B cell (primary cell): ENCODE results near the gene CAPN12. TPM values are rescaled to one million over a fixed set of nuclear protein-coding genes. Genes with fewer than 3 reads are reported as not detected.

ENCODE experiments used
- ATAC-seq: fragments of 200-7000 bp; cut with Tn5 transposase; one replicate; pipeline ENCODE4 v1.10.0; 2021; ENCODE audit warnings: low read depth, mild to moderate bottlenecking, moderate number of reproducible peaks, moderate library complexity
- CTCF ChIA-PET: fragments of 350-600 bp; sonication (Branson Sonifier 250); formaldehyde crosslinking; loops from one replicate; lab custom pipeline; 2021; ENCODE audit warnings: antibody characterized with exemption, inconsistent platforms; lab: Charles Lee
- POLR2A ChIA-PET: fragments of 350-600 bp; sonication (Branson Sonifier 250); formaldehyde crosslinking; loops from one replicate; lab custom pipeline; 2021; ENCODE audit warnings: antibody characterized with exemption; lab: Charles Lee
- DNase-seq: peaks from one replicate; pipeline ENCODE4 v3.0.0; 2013
- H2AFZ ChIP-seq: 2 replicates; pipeline ENCODE4 v1.6.1; 2012; ENCODE audit warnings: mild to moderate bottlenecking, low read depth, low read length; ENCODE audit not compliant: insufficient read depth, poor library complexity, severe bottlenecking
- H3K27ac ChIP-seq, 2 donors: 1 replicate in 1 of 2; 2 replicates in 1 of 2; pipeline ENCODE4 v1.5.1; 2012 to 2013; ENCODE audit warnings: low read length in 2 of 2, mild to moderate bottlenecking in 2 of 2, moderate library complexity in 1 of 2
- H3K27me3 ChIP-seq, 4 experiments: fragments of 200-600 bp in 1 of 4; sonication (generic) in 1 of 4; replicated peaks in 1 of 4; 1 replicate in 2 of 4; 2 replicates in 2 of 4; pipeline versions ENCODE4 v1.6.1 to v1.7.0; 2013 to 2016; ENCODE audit warnings: low read length in 3 of 4, mild to moderate bottlenecking in 2 of 4, mixed read lengths in 1 of 4, moderate library complexity in 1 of 4; ENCODE audit not compliant: insufficient read depth in 4 of 4, control insufficient read depth in 3 of 4; ENCODE audit errors: control extremely low read depth in 1 of 4
- H3K36me3 ChIP-seq, 2 experiments: replicated peaks in 1 of 2; 1 replicate in 1 of 2; 2 replicates in 1 of 2; pipeline versions ENCODE4 v1.6.1 to v1.7.1; 2013; ENCODE audit warnings: low read length in 1 of 2; ENCODE audit not compliant: insufficient read depth in 2 of 2, control insufficient read depth in 1 of 2; ENCODE audit errors: control extremely low read depth in 1 of 2, extremely low read depth in 1 of 2
- H3K4me1 ChIP-seq, 2 donors: fragments of 200-600 bp in 1 of 2; sonication (generic) in 1 of 2; 1 replicate in 1 of 2; 2 replicates in 1 of 2; pipeline versions ENCODE4 v1.5.1 to v1.6.1; 2013 to 2017; ENCODE audit warnings: low read length in 2 of 2; ENCODE audit not compliant: control insufficient read depth in 2 of 2, insufficient read depth in 2 of 2
- H3K4me2 ChIP-seq: replicated peaks from 2 replicates; pipeline ENCODE3; 2012; ENCODE audit warnings: mild to moderate bottlenecking, low read depth, low read length; ENCODE audit not compliant: poor library complexity, severe bottlenecking
- H3K4me3 ChIP-seq, 5 experiments: fragments of 200-600 bp in 1 of 5; sonication (generic) in 1 of 5; 1 replicate in 3 of 5; 2 replicates in 2 of 5; pipeline versions ENCODE4 v1.5.1 to v1.7.0; 2011 to 2016; ENCODE audit warnings: low read length in 4 of 5, mild to moderate bottlenecking in 4 of 5, low read depth in 2 of 5, control low read depth in 1 of 5, moderate library complexity in 1 of 5; ENCODE audit not compliant: insufficient read depth in 1 of 5; ENCODE audit errors: control extremely low read depth in 1 of 5, extremely low read depth in 1 of 5
- H3K79me2 ChIP-seq: fragments of 200-600 bp; sonication (generic); one replicate; pipeline ENCODE4 v1.6.0; 2016; ENCODE audit warnings: low read length; ENCODE audit not compliant: control insufficient read depth, insufficient read depth
- H3K9ac ChIP-seq: fragments of 200-600 bp; sonication (generic); 2 replicates; pipeline ENCODE4 v1.6.1; 2017; ENCODE audit warnings: mild to moderate bottlenecking, low read length, moderate library complexity
- H3K9me3 ChIP-seq, 3 donors: one replicate each; pipeline versions ENCODE4 v1.6.1 to v1.7.1; 2013; ENCODE audit warnings: low read length in 2 of 3; ENCODE audit not compliant: control insufficient read depth in 2 of 3, insufficient read depth in 1 of 3; ENCODE audit errors: control extremely low read depth in 1 of 3
- H4K20me1 ChIP-seq: 2 replicates; pipeline ENCODE4 v1.6.0; 2012; ENCODE audit warnings: mild to moderate bottlenecking, low read length; ENCODE audit not compliant: insufficient read depth, control insufficient read depth, poor library complexity, severe bottlenecking
- H3K27ac Mint-ChIP-seq: one replicate; pipeline ENCODE4 v1.8.0; 2021; ENCODE audit warnings: mixed read lengths
- H3K27me3 Mint-ChIP-seq: one replicate; pipeline ENCODE4 v1.8.0; 2021; ENCODE audit warnings: mixed read lengths
- H3K4me1 Mint-ChIP-seq: one replicate; pipeline ENCODE4 v1.8.0; 2021; ENCODE audit warnings: mixed read lengths
- H3K4me3 Mint-ChIP-seq: one replicate; pipeline ENCODE4 v1.8.0; 2021; ENCODE audit warnings: mixed read lengths
- H3K9me3 Mint-ChIP-seq: one replicate; pipeline ENCODE4 v1.8.0; 2022; ENCODE audit warnings: mixed read lengths; ENCODE audit not compliant: insufficient read depth
- EZH2 ChIP-seq: IDR thresholded peaks from 2 replicates; pipeline ENCODE4 v1.6.1; 2012; ENCODE audit warnings: borderline replicate concordance, low read depth, mild to moderate bottlenecking, moderate library complexity, low read length; ENCODE audit not compliant: insufficient read depth, poor library complexity, severe bottlenecking
- WGBS: methylation state at CpG from one replicate; pipeline ENCODE4 v1.1.5; 2013; ENCODE audit warnings: missing lambda C conversion rate; ENCODE audit not compliant: insufficient coverage; 5-methylcytosine and 5-hydroxymethylcytosine counted together
- intact Hi-C: fragments of 100-400 bp; cut with micrococcal nuclease; formaldehyde crosslinking; loops from one replicate; pipeline ENCODE4 v1.10.0; 2022
- polyA plus RNA-seq: library from polyadenylated mRNA; depleted of rRNA; stranded (reverse); fragments of >200 nt; gene quantifications from 2 replicates; pipeline ENCODE4 v1.2.3, GENCODE V29; 2012
- total RNA-seq, 2 donors: library from RNA; stranded (reverse); fragments of 120-200 nt in 1 of 2; gene quantifications; 1 replicate in 1 of 2; 2 replicates in 1 of 2; pipeline versions ENCODE4 v1.2.3 to v1.2.4, GENCODE V29; 2013 to 2022
- TF ChIP-seq, protein P1 (sequence below): fragments of 200-600 bp; IDR thresholded peaks from one replicate; pipeline ENCODE4 v1.8.0; 2022; ENCODE audit warnings: antibody characterized with exemption, mild to moderate bottlenecking

The CAPN12 gene
- total and polyA plus RNA-seq, 2 donors (not counting 1 experiment from before 2014, with no cell fraction given) = 28.6 to 104 TPM

DNA sequence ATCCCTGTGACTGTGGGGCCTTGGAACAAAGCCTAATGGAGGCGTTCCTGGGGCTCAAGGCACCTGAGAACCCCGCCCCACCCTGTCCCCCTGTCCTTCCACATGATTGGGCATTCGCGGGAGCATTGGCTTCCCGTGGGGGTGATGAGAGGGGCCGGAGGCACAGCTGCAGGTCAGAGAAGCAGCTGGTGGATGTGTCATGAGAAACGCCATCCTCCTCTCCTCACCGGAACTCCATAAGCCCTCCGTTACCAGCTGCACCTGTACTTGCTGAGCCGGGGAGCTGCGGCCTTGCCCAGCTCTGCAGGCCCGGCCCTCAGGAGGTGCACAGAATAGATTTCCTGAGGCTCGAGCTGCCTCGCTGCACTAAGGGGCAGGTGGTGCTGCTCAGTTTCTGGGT is 42.0 kb downstream of the CAPN12 start:
- no peak for ATAC-seq
- H3K27me3 ChIP-seq = no peaks in the 10 kb centered on the region
- H3K4me3 ChIP-seq = no peak overlapping the region
- H4K20me1 ChIP-seq = peaks cover 44% of the 10 kb centered on the region
- no peak for DNase-seq
- peaks cover 8% of the 10 kb centered on the region for H3K4me1 Mint-ChIP-seq
- peaks cover 0 to 59% of the 10 kb centered on the region in 2 experiments for H3K36me3 ChIP-seq
- no peak overlapping the region for H3K9ac ChIP-seq
- CTCF ChIA-PET = no interaction called here
- H3K27ac Mint-ChIP-seq = no peak overlapping the region
- H3K9me3 ChIP-seq = no peaks in the 10 kb centered on the region
- no peak overlapping the region for H3K4me2 ChIP-seq
- intact Hi-C loops = no loop called here
- TF ChIP-seq EZH2 = no peak
- TF ChIP-seq, protein P1, sequence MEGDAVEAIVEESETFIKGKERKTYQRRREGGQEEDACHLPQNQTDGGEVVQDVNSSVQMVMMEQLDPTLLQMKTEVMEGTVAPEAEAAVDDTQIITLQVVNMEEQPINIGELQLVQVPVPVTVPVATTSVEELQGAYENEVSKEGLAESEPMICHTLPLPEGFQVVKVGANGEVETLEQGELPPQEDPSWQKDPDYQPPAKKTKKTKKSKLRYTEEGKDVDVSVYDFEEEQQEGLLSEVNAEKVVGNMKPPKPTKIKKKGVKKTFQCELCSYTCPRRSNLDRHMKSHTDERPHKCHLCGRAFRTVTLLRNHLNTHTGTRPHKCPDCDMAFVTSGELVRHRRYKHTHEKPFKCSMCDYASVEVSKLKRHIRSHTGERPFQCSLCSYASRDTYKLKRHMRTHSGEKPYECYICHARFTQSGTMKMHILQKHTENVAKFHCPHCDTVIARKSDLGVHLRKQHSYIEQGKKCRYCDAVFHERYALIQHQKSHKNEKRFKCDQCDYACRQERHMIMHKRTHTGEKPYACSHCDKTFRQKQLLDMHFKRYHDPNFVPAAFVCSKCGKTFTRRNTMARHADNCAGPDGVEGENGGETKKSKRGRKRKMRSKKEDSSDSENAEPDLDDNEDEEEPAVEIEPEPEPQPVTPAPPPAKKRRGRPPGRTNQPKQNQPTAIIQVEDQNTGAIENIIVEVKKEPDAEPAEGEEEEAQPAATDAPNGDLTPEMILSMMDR = no peak
- H3K4me1 ChIP-seq = peaks cover 0 to 5% of the 10 kb centered on the region in 2 donors
- H3K4me3 Mint-ChIP-seq = no peak overlapping the region
- POLR2A ChIA-PET = no interaction called here
- peaks cover 35% of the 10 kb centered on the region for H3K79me2 ChIP-seq
- no peaks in the 10 kb centered on the region for H3K9me3 Mint-ChIP-seq
- H2AFZ ChIP-seq = no peak overlapping the region
- no peaks in the 10 kb centered on the region for H3K27me3 Mint-ChIP-seq
- WGBS = 98% methylated on average over 9 of the region's 14 CpGs
- no peak overlapping the region for H3K27ac ChIP-seq

DNA sequence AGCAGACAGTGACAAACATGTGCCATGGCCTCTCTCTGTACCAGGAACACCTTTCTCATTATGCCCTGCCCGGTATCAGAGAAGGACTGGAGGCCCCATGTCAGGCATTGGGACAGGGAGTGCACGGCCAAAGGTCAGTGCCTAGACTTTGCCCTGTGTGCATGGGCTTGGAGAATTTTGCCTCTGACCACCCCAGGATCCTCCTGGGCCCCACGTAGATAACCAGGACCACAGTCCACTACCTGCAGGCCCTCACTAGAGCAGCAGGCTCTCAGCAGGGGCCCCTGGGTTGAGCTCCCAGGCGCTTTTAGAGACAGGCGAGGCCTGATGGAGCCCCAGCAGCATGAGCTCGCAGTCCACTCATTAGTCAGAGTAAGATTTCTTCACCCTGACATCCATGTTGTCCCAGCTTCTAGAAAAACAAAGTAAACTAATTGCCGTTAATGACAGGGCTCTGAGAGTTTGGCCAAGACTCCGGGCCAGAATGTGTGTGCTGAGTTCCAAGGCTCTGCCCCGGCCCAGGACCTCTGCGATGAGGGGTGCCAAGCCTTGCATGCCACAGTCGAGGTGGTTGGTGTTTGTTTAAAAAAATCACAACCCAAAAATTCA is 42.7 kb downstream of the CAPN12 start:
- H3K27ac ChIP-seq = no peak overlapping the region
- intact Hi-C loops = no loop called here
- H3K4me3 ChIP-seq = no peak overlapping the region
- ChIA-PET CTCF (no interaction called here), POLR2A (no interaction called here)
- H3K9me3 Mint-ChIP-seq = no peaks in the 10 kb centered on the region
- ATAC-seq (no peak), DNase-seq (no peak)
- peaks cover 0 to 8% of the 10 kb centered on the region in 2 donors for H3K4me1 ChIP-seq
- H3K79me2 ChIP-seq = peaks cover 43% of the 10 kb centered on the region
- no peak overlapping the region for H3K9ac ChIP-seq
- 100% methylated on average over 11 of the region's 11 CpGs for WGBS
- H2AFZ ChIP-seq = no peak overlapping the region
- no peak for TF ChIP-seq EZH2
- TF ChIP-seq, protein P1 = no peak
- H3K27me3 Mint-ChIP-seq = no peaks in the 10 kb centered on the region
- H4K20me1 ChIP-seq = peaks cover 50% of the 10 kb centered on the region
- H3K27me3 ChIP-seq = no peaks in the 10 kb centered on the region
- H3K4me1 Mint-ChIP-seq = peaks cover 11% of the 10 kb centered on the region
- peaks cover 0 to 59% of the 10 kb centered on the region in 2 experiments for H3K36me3 ChIP-seq
- H3K9me3 ChIP-seq = no peaks in the 10 kb centered on the region
- H3K27ac Mint-ChIP-seq = no peak overlapping the region
- H3K4me3 Mint-ChIP-seq = no peak overlapping the region
- H3K4me2 ChIP-seq = no peak overlapping the region
